Upper lobe of left lung (tissue), 4 donors: ENCODE results near the gene MYL10.

Source experiments
- CTCF ChIP-seq, 6 experiments: fragments of 450-650 bp in 4 of 6; fragments of 200-600 bp in 2 of 6; sonication (generic) in 2 of 6; IDR thresholded peaks; one replicate each; pipeline ENCODE4 v1.5.1; 2016 to 2019; ENCODE audit warnings: antibody characterized with exemption in 6 of 6
- EP300 ChIP-seq, 4 donors: sonication (generic); formaldehyde crosslinking; IDR thresholded peaks; one replicate each; pipeline ENCODE4 v1.5.1; 2017; ENCODE audit warnings: antibody characterized with exemption in 4 of 4, control low read depth in 2 of 4
- POLR2A ChIP-seq, 4 donors: fragments of 450-650 bp; IDR thresholded peaks; one replicate each; pipeline ENCODE4 v1.5.1; 2016 to 2017; ENCODE audit warnings: antibody characterized with exemption in 4 of 4, mild to moderate bottlenecking in 2 of 4

GRCh38 chr7:101578552-101578951 lies 50.5 kb downstream of the MYL10 start:
- no peak for TF ChIP-seq POLR2A (IDR thresholded peaks at IDR 0.05)
- TF ChIP-seq CTCF (IDR thresholded peaks at IDR 0.05) = no peak
- no peak for TF ChIP-seq EP300 (IDR thresholded peaks at IDR 0.05)
